Measurements from ENCODE around the gene PDZRN4. TPM values are rescaled to one million over a fixed set of nuclear protein-coding genes. Genes with fewer than 3 reads are reported as not detected.
"Not testable (repeated sequence)": the region's sequence is repeated elsewhere in the genome, so short reads cannot be mapped to it uniquely, and the experiment has no call there.

PDZRN4 gene
- total RNA-seq, 1 donor, result not detected

DNA sequence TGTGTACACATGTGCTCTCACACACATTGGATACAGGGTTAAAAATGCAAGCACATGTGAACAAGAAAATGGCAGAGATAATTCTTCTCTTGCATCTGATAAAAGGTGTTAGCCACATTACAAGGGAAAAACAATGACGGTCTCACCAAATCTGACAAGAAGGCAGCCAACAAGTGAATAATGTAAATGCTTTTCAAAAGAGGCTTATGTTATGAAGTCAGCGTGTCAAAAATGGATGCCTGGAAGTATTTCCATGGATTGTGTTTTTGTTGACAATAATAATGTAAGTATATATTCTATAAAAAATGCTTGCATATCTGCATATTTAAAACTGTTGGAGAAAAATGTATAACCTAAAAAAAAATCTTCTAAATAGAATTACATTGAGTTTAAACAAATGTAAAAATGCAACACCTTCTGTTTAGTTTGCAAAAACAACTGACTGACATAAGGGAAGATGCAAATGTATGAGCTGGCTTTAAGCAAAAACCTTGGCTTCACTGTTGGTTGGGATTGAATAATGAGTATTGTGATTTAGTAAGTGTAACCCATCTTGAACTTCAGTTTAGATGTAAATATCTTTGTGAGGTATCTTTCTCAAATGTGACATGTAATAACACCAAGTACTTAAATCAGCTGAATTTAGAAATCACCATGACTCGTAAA, 424.9 kb downstream of the PDZRN4 start:
- Histone ChIP-seq H2AFZ (ENCODE audit: low read length) (no peak overlapping the region), H3K27me3 (ENCODE audit: insufficient read depth, low read length) (no peaks in the 10 kb centered on the region), H3K4me2 (ENCODE audit: insufficient read depth, low read length) (no peak overlapping the region), H3K9me3 (ENCODE audit: low read depth, low read length) (no peaks in the 10 kb centered on the region), H3K27ac (ENCODE audit: low read depth, low read length) (no peak overlapping the region), H3K79me2 (ENCODE audit: insufficient read depth, low read length) (no peaks in the 10 kb centered on the region), H3K4me3 (ENCODE audit: insufficient read depth, low read length) (no peak overlapping the region), H3K4me1 (ENCODE audit: insufficient read depth, low read length) (no peaks in the 10 kb centered on the region), H4K20me1 (ENCODE audit: insufficient read depth, low read length) (no peaks in the 10 kb centered on the region), H3K36me3 (ENCODE audit: insufficient read depth, low read length) (no peaks in the 10 kb centered on the region)
- TF ChIP-seq, protein P1, sequence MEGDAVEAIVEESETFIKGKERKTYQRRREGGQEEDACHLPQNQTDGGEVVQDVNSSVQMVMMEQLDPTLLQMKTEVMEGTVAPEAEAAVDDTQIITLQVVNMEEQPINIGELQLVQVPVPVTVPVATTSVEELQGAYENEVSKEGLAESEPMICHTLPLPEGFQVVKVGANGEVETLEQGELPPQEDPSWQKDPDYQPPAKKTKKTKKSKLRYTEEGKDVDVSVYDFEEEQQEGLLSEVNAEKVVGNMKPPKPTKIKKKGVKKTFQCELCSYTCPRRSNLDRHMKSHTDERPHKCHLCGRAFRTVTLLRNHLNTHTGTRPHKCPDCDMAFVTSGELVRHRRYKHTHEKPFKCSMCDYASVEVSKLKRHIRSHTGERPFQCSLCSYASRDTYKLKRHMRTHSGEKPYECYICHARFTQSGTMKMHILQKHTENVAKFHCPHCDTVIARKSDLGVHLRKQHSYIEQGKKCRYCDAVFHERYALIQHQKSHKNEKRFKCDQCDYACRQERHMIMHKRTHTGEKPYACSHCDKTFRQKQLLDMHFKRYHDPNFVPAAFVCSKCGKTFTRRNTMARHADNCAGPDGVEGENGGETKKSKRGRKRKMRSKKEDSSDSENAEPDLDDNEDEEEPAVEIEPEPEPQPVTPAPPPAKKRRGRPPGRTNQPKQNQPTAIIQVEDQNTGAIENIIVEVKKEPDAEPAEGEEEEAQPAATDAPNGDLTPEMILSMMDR (IDR thresholded peaks at IDR 0.05; ENCODE audit: extremely low read depth, low read depth, low read length), result no peak
- DNase-seq (ENCODE audit: insufficient read length, low spot score, missing footprints), result no peak

DNA sequence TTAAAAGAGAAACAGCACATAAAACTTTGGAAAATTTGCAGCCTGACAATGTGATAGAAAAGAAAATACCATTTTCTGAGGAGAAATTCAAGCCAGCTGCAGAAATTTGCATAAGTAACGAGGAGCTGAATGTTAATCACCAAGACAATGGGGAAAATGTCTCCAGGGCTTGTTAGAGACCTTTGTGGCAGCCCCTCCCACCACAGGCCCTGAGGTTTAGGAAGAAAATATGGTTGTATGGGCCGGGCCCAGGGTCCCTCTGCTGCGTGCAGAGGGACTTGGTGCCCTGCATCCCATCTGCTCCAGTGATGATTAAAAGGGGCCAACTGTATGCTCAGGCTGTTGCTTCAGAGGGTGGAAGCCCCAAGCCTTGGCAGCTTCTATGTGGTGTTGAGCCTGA, 427.1 kb downstream of the PDZRN4 start:
- not testable (repeated sequence) for H3K27ac ChIP-seq (ENCODE audit: low read depth, low read length); H4K20me1 ChIP-seq (ENCODE audit: insufficient read depth, low read length); H3K4me3 ChIP-seq (ENCODE audit: insufficient read depth, low read length); H3K79me2 ChIP-seq (ENCODE audit: insufficient read depth, low read length); H3K9me3 ChIP-seq (ENCODE audit: low read depth, low read length); H3K27me3 ChIP-seq (ENCODE audit: insufficient read depth, low read length); H3K36me3 ChIP-seq (ENCODE audit: insufficient read depth, low read length); H3K4me1 ChIP-seq (ENCODE audit: insufficient read depth, low read length); DNase-seq (ENCODE audit: insufficient read length, low spot score, missing footprints); H2AFZ ChIP-seq (ENCODE audit: low read length); H3K4me2 ChIP-seq (ENCODE audit: insufficient read depth, low read length)

DNA sequence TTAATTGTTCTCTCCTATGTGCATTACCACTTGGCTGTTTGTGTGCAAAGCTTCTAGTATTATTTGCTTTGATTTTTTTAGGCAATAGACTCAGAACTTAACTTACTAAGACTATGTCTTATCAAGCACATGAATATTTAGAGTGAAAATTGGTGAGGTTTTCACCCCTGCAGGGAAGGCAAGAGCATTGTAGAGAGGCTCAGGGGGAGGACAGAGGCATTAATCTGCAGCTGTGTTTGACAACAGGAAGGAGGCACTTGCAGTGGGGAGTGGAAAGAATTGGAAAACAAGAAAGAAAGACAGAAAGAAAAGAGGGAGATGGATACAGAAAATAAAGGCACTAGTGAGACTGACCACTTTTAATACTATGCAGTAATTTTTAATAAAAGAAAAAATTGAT, 431.6 kb downstream of the PDZRN4 start:
- no peak overlapping the region for H2AFZ ChIP-seq (ENCODE audit: low read length)
- H3K36me3 ChIP-seq (ENCODE audit: insufficient read depth, low read length), result no peaks in the 10 kb centered on the region
- H3K79me2 ChIP-seq (ENCODE audit: insufficient read depth, low read length), result no peaks in the 10 kb centered on the region
- TF ChIP-seq, protein P1 (IDR thresholded peaks at IDR 0.05; ENCODE audit: extremely low read depth, low read depth, low read length), result no peak
- no peaks in the 10 kb centered on the region for H3K27me3 ChIP-seq (ENCODE audit: insufficient read depth, low read length)
- no peak overlapping the region for H3K27ac ChIP-seq (ENCODE audit: low read depth, low read length)
- H3K9me3 ChIP-seq (ENCODE audit: low read depth, low read length), result no peaks in the 10 kb centered on the region
- no peaks in the 10 kb centered on the region for H3K4me1 ChIP-seq (ENCODE audit: insufficient read depth, low read length)
- no peak overlapping the region for H3K4me2 ChIP-seq (ENCODE audit: insufficient read depth, low read length)
- no peaks in the 10 kb centered on the region for H4K20me1 ChIP-seq (ENCODE audit: insufficient read depth, low read length)
- DNase-seq (ENCODE audit: insufficient read length, low spot score, missing footprints), result no peak
- no peak overlapping the region for H3K4me3 ChIP-seq (ENCODE audit: insufficient read depth, low read length)

DNA sequence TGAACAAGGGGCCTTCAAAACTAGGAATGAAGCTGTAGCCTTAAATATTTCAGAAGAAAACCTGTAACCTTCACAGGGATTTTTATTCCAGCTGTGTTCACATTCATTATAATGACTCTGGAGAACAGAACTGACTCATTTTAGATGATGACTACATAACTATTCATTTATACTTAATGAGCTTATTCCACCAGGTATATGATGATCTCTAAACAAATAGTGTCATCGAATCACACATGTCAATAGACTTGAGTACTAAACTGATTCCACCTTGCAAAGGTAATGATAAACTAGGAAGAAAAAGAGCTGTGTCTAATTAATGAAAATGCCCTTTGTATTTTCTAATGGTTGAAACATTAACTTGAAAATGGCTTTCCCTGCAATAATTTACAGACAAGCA, 433.2 kb downstream of the PDZRN4 start:
- Histone ChIP-seq H3K36me3 (ENCODE audit: insufficient read depth, low read length) (no peaks in the 10 kb centered on the region), H2AFZ (ENCODE audit: low read length) (no peak overlapping the region), H3K9me3 (ENCODE audit: low read depth, low read length) (no peaks in the 10 kb centered on the region), H3K27me3 (ENCODE audit: insufficient read depth, low read length) (no peaks in the 10 kb centered on the region), H3K27ac (ENCODE audit: low read depth, low read length) (no peak overlapping the region), H3K4me2 (ENCODE audit: insufficient read depth, low read length) (no peak overlapping the region), H3K79me2 (ENCODE audit: insufficient read depth, low read length) (no peaks in the 10 kb centered on the region), H4K20me1 (ENCODE audit: insufficient read depth, low read length) (no peaks in the 10 kb centered on the region), H3K4me3 (ENCODE audit: insufficient read depth, low read length) (no peak overlapping the region), H3K4me1 (ENCODE audit: insufficient read depth, low read length) (no peaks in the 10 kb centered on the region)
- no peak for DNase-seq (ENCODE audit: insufficient read length, low spot score, missing footprints)
- TF ChIP-seq, protein P1 (IDR thresholded peaks at IDR 0.05; ENCODE audit: extremely low read depth, low read depth, low read length), result no peak
